DND-41 (cell line): Measurements from ENCODE around the gene RAPGEF2.

ENCODE experiments used
- ATAC-seq: fragments of 200-7000 bp; cut with Tn5 transposase; 3 replicates; pipeline ENCODE4 v1.9.1; 2021; ENCODE audit warnings: low read depth; ENCODE audit not compliant: insufficient read depth
- DNase-seq: peaks from one replicate; pipeline ENCODE4 v3.0.0-alpha.2; 2020
- H2AFZ ChIP-seq: 2 replicates; pipeline ENCODE4 v1.6.0; 2012; ENCODE audit warnings: low read depth, low read length
- H3K27ac ChIP-seq: 2 replicates; pipeline ENCODE4 v1.5.1; 2012; ENCODE audit warnings: low read length, inconsistent platforms
- H3K27me3 ChIP-seq: fragments of 200-600 bp; sonication (generic); 2 replicates; pipeline ENCODE4 v1.6.0; 2012; ENCODE audit warnings: low read length, mild to moderate bottlenecking, inconsistent platforms; ENCODE audit not compliant: insufficient read depth, poor library complexity
- H3K36me3 ChIP-seq: 2 replicates; pipeline ENCODE4 v1.5.1; 2012; ENCODE audit warnings: low read length, inconsistent platforms; ENCODE audit not compliant: insufficient read depth
- H3K4me1 ChIP-seq: 2 replicates; pipeline ENCODE4 v1.5.1; 2012; ENCODE audit warnings: mild to moderate bottlenecking, low read length; ENCODE audit not compliant: insufficient read depth
- H3K4me2 ChIP-seq: 2 replicates; pipeline ENCODE4 v1.6.0; 2012; ENCODE audit warnings: mild to moderate bottlenecking, moderate library complexity, low read length, inconsistent platforms; ENCODE audit not compliant: insufficient read depth
- H3K4me3 ChIP-seq, 2 experiments: fragments of 200-600 bp in 1 of 2; shearing (Covaris generic) in 1 of 2; 2 replicates each; pipeline ENCODE4 v1.5.1; 2012 to 2016; ENCODE audit warnings: inconsistent platforms in 2 of 2, low read length in 2 of 2, mild to moderate bottlenecking in 2 of 2, low read depth in 1 of 2, moderate library complexity in 1 of 2
- H3K79me2 ChIP-seq: 2 replicates; pipeline ENCODE4 v1.6.0; 2012; ENCODE audit warnings: low read length, inconsistent platforms; ENCODE audit not compliant: insufficient read depth
- H3K9ac ChIP-seq: 2 replicates; pipeline ENCODE4 v1.6.0; 2012; ENCODE audit warnings: low read depth, mild to moderate bottlenecking, inconsistent platforms, low read length, moderate library complexity
- H3K9me3 ChIP-seq: 2 replicates; pipeline ENCODE4 v1.5.1; 2012; ENCODE audit warnings: low read length, moderate library complexity, mild to moderate bottlenecking, inconsistent platforms; ENCODE audit not compliant: insufficient read depth, severe bottlenecking
- H4K20me1 ChIP-seq: 2 replicates; pipeline ENCODE4 v1.6.0; 2012; ENCODE audit warnings: low read length; ENCODE audit not compliant: insufficient read depth
- CTCF ChIP-seq: IDR thresholded peaks from 2 replicates; pipeline ENCODE4 v1.5.1; 2012; ENCODE audit warnings: borderline replicate concordance, low read length, moderate library complexity, mild to moderate bottlenecking; ENCODE audit not compliant: poor library complexity, severe bottlenecking; ENCODE audit errors: extremely low read depth
- EZH2 ChIP-seq: IDR thresholded peaks from 3 replicates; pipeline ENCODE4 v1.6.1; 2012; ENCODE audit warnings: borderline replicate concordance, low read depth, mild to moderate bottlenecking, moderate library complexity, low read length, inconsistent platforms; ENCODE audit not compliant: severe bottlenecking

RAPGEF2 gene

DNA sequence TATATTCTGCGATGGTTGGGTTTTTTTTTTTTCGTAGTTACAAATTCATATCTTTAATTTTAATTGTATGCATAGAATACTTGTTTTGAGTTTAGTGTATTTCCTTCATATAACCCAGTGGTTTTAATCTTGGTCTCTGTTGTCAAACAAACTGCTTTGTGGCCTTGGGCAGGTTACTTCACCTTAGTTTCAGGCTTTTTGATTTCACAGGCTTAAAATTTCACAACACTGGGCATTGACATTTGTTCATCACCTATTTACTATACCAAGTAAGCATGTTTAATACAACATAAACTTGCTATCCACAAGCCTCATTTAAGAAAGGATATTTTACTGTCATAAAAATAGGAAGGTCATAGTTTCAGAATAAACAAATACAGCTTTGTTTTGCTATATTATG, 14.7 kb downstream of the RAPGEF2 start:
- no peaks in the 10 kb centered on the region for H3K27me3 ChIP-seq
- H3K79me2 ChIP-seq = peaks cover 4% of the 10 kb centered on the region; the same call in 1 of the 2 replicates
- no peak overlapping the region for H2AFZ ChIP-seq
- no peak overlapping the region for H3K4me2 ChIP-seq
- no peak overlapping the region for H3K4me3 ChIP-seq
- H4K20me1 ChIP-seq = no peaks in the 10 kb centered on the region
- TF ChIP-seq CTCF (no peak), EZH2 (no peak)
- H3K9ac ChIP-seq = no peak overlapping the region
- H3K4me1 ChIP-seq = no peaks in the 10 kb centered on the region
- no peaks in the 10 kb centered on the region for H3K9me3 ChIP-seq
- DNase-seq = no peak
- ATAC-seq = no peak
- H3K27ac ChIP-seq = no peak overlapping the region
- H3K36me3 ChIP-seq = no peaks in the 10 kb centered on the region

DNA sequence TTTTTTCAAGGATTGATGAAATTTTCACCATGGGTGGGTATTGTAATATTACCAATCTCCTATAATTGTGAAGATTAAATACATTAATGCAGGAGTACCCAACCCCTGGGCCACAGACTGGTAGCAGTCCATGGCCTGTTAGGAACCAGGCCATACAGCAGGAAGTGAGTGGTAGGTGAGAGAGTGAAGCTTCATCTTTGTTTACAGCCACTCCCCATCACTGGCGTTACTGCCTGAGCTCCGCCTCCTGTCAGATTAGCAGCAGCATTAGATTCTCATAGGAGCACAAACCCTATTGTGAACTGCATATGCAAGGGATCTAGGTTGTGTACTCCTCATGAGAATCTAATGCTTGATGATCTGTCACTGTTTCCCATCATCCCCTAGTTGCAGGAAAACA, 15.1 kb downstream of the RAPGEF2 start:
- Histone ChIP-seq H3K27ac (no peak overlapping the region), H3K36me3 (no peaks in the 10 kb centered on the region), H3K4me2 (no peak overlapping the region), H3K9me3 (no peaks in the 10 kb centered on the region), H3K27me3 (no peaks in the 10 kb centered on the region), H3K4me1 (no peaks in the 10 kb centered on the region), H2AFZ (no peak overlapping the region), H4K20me1 (no peaks in the 10 kb centered on the region), H3K79me2 (0 out of 2 replicates have a peak, but pooled peaks cover 4% of the 10 kb centered on the region), H3K9ac (no peak overlapping the region), H3K4me3 (no peak overlapping the region)
- DNase-seq (no peak), ATAC-seq (peak; percentile 58; the same call in 2 of the 3 replicates)
- TF ChIP-seq EZH2 (no peak), CTCF (no peak)

- H3K4me2 ChIP-seq = no peak overlapping the region
- H4K20me1 ChIP-seq = no peaks in the 10 kb centered on the region; the same call in 1 of the 2 replicates
- H3K4me3 ChIP-seq = no peak overlapping the region
- H3K4me1 ChIP-seq = no peaks in the 10 kb centered on the region
- ATAC-seq = no peak
- DNase-seq = no peak
- no peaks in the 10 kb centered on the region for H3K27me3 ChIP-seq
- TF ChIP-seq EZH2 = no peak
- TF ChIP-seq CTCF = no peak
- no peaks in the 10 kb centered on the region for H3K36me3 ChIP-seq
- no peaks in the 10 kb centered on the region for H3K9me3 ChIP-seq
- no peak overlapping the region for H3K9ac ChIP-seq
- 0 out of 2 replicates have a peak, but pooled peaks cover 4% of the 10 kb centered on the region for H3K79me2 ChIP-seq
- no peak overlapping the region for H3K27ac ChIP-seq
- no peak overlapping the region for H2AFZ ChIP-seq
Observed at GRCh38 chr4:159121371-159121770, 18.5 kb downstream of the RAPGEF2 start.

DNA sequence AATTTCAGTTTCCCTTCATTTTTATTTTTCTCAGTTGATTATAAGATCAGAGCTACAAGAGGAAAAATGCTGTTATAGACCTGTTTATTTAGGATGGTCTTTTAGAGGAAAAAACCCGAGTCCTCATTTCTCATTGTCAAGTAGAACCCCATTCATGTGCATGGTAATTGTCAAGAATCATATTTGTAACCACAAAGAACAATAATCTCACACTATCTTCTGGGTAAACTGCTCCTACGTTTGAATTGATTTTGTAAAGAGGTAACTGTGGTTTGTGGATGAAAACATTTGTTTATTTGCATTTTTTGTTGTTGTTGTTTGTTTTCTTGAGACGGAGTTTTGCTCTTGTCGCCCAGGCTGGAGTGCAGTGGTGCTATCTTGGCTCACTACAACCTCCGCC, 23.8 kb downstream of the RAPGEF2 start:
- Histone ChIP-seq H4K20me1 (no peaks in the 10 kb centered on the region; the same call in 1 of the 2 replicates), H3K36me3 (no peaks in the 10 kb centered on the region), H3K27me3 (no peaks in the 10 kb centered on the region), H3K4me1 (no peaks in the 10 kb centered on the region), H3K4me3 (no peak overlapping the region), H3K79me2 (no peaks in the 10 kb centered on the region), H2AFZ (no peak overlapping the region), H3K9ac (no peak overlapping the region), H3K27ac (no peak overlapping the region), H3K9me3 (no peaks in the 10 kb centered on the region), H3K4me2 (no peak overlapping the region)
- ATAC-seq = no peak
- no peak for TF ChIP-seq EZH2
- no peak for TF ChIP-seq CTCF
- no peak for DNase-seq
